GM23248 (cell line): ENCODE results near the gene MIER2.

Source experiments
- EZH2 ChIP-seq: fragments of 200-600 bp; sonication (generic); IDR thresholded peaks from 2 replicates; pipeline ENCODE4 v1.6.1; 2018; ENCODE audit warnings: antibody characterized with exemption, mild to moderate bottlenecking; ENCODE audit not compliant: insufficient read depth, poor library complexity, severe bottlenecking
- EZH2phosphoT487 ChIP-seq: fragments of 200-600 bp; sonication (generic); IDR thresholded peaks from 2 replicates; pipeline ENCODE4 v1.6.1; 2018; ENCODE audit warnings: antibody characterized with exemption, moderate library complexity, mild to moderate bottlenecking, low read depth; ENCODE audit not compliant: insufficient read depth

- TF ChIP-seq EZH2phosphoT487, result no peak
- no peak for TF ChIP-seq EZH2
These were observed 9.5 kb downstream of the MIER2 start for GRCh38 chr19:335072-335471.
